IMR-90 (cell line): ENCODE measurements around the gene RPL26. TPM values are rescaled to one million over a fixed set of nuclear protein-coding genes. Genes with fewer than 3 reads are reported as not detected.

Source experiments
- ATAC-seq: fragments of 200-7000 bp; cut with Tn5 transposase; 2 replicates; pipeline ENCODE4 v1.9.1; 2020; ENCODE audit warnings: low read depth, mild to moderate bottlenecking, moderate library complexity
- BruUV-seq: library from RNA; stranded (reverse); fragments of 400-500 nt; replicated peaks from 2 replicates; lab custom pipeline; 2021; lab: Mats Ljungman, UMichigan
- CTCF ChIA-PET: fragments of 300-600 bp; formaldehyde crosslinking; extraction: SDS; loops from one replicate; lab custom pipeline; 2021; ENCODE audit warnings: antibody characterized with exemption; lab: Yijun Ruan, JAX
- POLR2A ChIA-PET: fragments of 300-600 bp; sonication (Branson Sonifier 250); formaldehyde crosslinking; loops from one replicate; lab custom pipeline; 2022; ENCODE audit warnings: antibody characterized with exemption; ENCODE audit not compliant: unreplicated experiment; lab: Charles Lee
- DNase-seq: peaks from one replicate; pipeline ENCODE4 v3.0.0; 2013
- H2AFZ ChIP-seq: replicated peaks from 2 replicates; pipeline ENCODE3; 2013; ENCODE audit warnings: low read length, mild to moderate bottlenecking; ENCODE audit not compliant: poor library complexity
- H2AK5ac ChIP-seq: 2 replicates; pipeline ENCODE4 v1.6.1; 2013; ENCODE audit warnings: low read depth, low read length, inconsistent platforms
- H2AK9ac ChIP-seq: replicated peaks from 2 replicates; pipeline ENCODE3; 2013; ENCODE audit warnings: mild to moderate bottlenecking, low read depth, low read length, moderate library complexity; ENCODE audit not compliant: poor library complexity
- H2BK120ac ChIP-seq: 2 replicates; pipeline ENCODE4 v1.6.1; 2013; ENCODE audit warnings: low read depth, low read length, inconsistent platforms
- H2BK15ac ChIP-seq: 3 replicates; pipeline ENCODE4 v1.6.1; 2013; ENCODE audit warnings: low read depth, low read length, inconsistent platforms
- H2BK20ac ChIP-seq: 2 replicates; pipeline ENCODE4 v1.6.1; 2013; ENCODE audit warnings: low read depth, mild to moderate bottlenecking, inconsistent platforms, low read length, moderate library complexity
- H2BK5ac ChIP-seq: 2 replicates; pipeline ENCODE4 v1.6.1; 2013; ENCODE audit warnings: mild to moderate bottlenecking, low read depth, low read length, inconsistent platforms; ENCODE audit not compliant: poor library complexity, severe bottlenecking
- H3K14ac ChIP-seq: replicated peaks from 2 replicates; pipeline ENCODE4 v1.6.1; 2013; ENCODE audit warnings: low read depth, low read length, inconsistent platforms
- H3K18ac ChIP-seq: 2 replicates; pipeline ENCODE4 v1.6.1; 2013; ENCODE audit warnings: low read depth, low read length, control low read depth
- H3K23ac ChIP-seq: 2 replicates; pipeline ENCODE4 v1.6.1; 2013; ENCODE audit warnings: low read depth, low read length, inconsistent platforms
- H3K27ac ChIP-seq: 2 replicates; pipeline ENCODE4 v1.5.1; 2013; ENCODE audit warnings: mild to moderate bottlenecking, control low read depth, low read length; ENCODE audit not compliant: insufficient read depth
- H3K27me3 ChIP-seq: 2 replicates; pipeline ENCODE4 v1.6.1; 2013; ENCODE audit warnings: low read length; ENCODE audit not compliant: control insufficient read depth, insufficient read depth
- H3K36me3 ChIP-seq: 2 replicates; pipeline ENCODE4 v1.6.1; 2013; ENCODE audit warnings: low read length, mixed read lengths; ENCODE audit not compliant: control insufficient read depth, insufficient read depth
- H3K4ac ChIP-seq: 2 replicates; pipeline ENCODE4 v1.6.1; 2013; ENCODE audit warnings: low read depth, low read length, inconsistent platforms
- H3K4me1 ChIP-seq: 2 replicates; pipeline ENCODE4 v1.6.1; 2013; ENCODE audit warnings: low read length, mixed read lengths; ENCODE audit not compliant: control insufficient read depth, insufficient read depth
- H3K4me2 ChIP-seq: 2 replicates; pipeline ENCODE4 v1.6.1; 2013; ENCODE audit warnings: low read depth, mild to moderate bottlenecking, control low read depth, low read length, moderate library complexity
- H3K4me3 ChIP-seq: 2 replicates; pipeline ENCODE4 v1.5.1; 2013; ENCODE audit warnings: low read depth, mild to moderate bottlenecking, control low read depth, low read length, moderate library complexity; ENCODE audit not compliant: insufficient read depth
- H3K56ac ChIP-seq: 2 replicates; pipeline ENCODE4 v1.6.1; 2013; ENCODE audit warnings: low read length, inconsistent platforms; ENCODE audit not compliant: insufficient read depth; ENCODE audit errors: extremely low read depth
- H3K79me1 ChIP-seq, 2 experiments: 2 replicates each; pipeline ENCODE4 v1.6.1; 2013; ENCODE audit warnings: low read length in 2 of 2, inconsistent platforms in 1 of 2, low read depth in 1 of 2
- H3K9ac ChIP-seq: 2 replicates; pipeline ENCODE4 v1.6.1; 2013; ENCODE audit warnings: low read depth, low read length, control low read depth
- H3K9me1 ChIP-seq: 2 replicates; pipeline ENCODE4 v1.6.1; 2013; ENCODE audit warnings: low read length, inconsistent platforms; ENCODE audit not compliant: insufficient read depth
- H3K9me3 ChIP-seq: 2 replicates; pipeline ENCODE4 v1.6.1; 2013; ENCODE audit warnings: low read length; ENCODE audit not compliant: control insufficient read depth, insufficient read depth
- H4K20me1 ChIP-seq: 2 replicates; pipeline ENCODE4 v1.6.1; 2013; ENCODE audit warnings: low read length, inconsistent platforms; ENCODE audit not compliant: insufficient read depth
- H4K5ac ChIP-seq: 2 replicates; pipeline ENCODE4 v1.6.1; 2013; ENCODE audit warnings: mild to moderate bottlenecking, low read depth, low read length, control low read depth
- H4K8ac ChIP-seq, 2 experiments: 2 replicates each; pipeline ENCODE4 v1.6.1; 2013; ENCODE audit warnings: low read depth in 2 of 2, low read length in 2 of 2, control low read depth in 1 of 2, inconsistent platforms in 1 of 2
- H4K91ac ChIP-seq: 2 replicates; pipeline ENCODE4 v1.6.1; 2013; ENCODE audit warnings: low read depth, low read length, inconsistent platforms; ENCODE audit not compliant: insufficient read depth
- RAD21 ChIP-seq: IDR thresholded peaks from 2 replicates; pipeline ENCODE4 v1.6.1; 2012; ENCODE audit warnings: low read length, improper control_type of control experiment
- RFX5 ChIP-seq: IDR thresholded peaks from 2 replicates; pipeline ENCODE4 v1.8.0; 2012; ENCODE audit warnings: low read depth, mild to moderate bottlenecking, low read length, moderate library complexity
- WGBS, 2 experiments: methylation state at CpG; one replicate each; pipeline versions ENCODE4 v1.1.5 to v1.1.7; 2013; ENCODE audit warnings: missing lambda C conversion rate in 2 of 2; ENCODE audit not compliant: insufficient read length in 1 of 2; ENCODE audit errors: extremely low coverage in 2 of 2; 5-methylcytosine and 5-hydroxymethylcytosine counted together
- dilution Hi-C: fragments of 300-500 bp; cut with HindIII; formaldehyde crosslinking; loops from one replicate; pipeline ENCODE4 v1.14.3; 2018; ENCODE audit warnings: low sequenced_read_pairs; ENCODE audit not compliant: unreplicated experiment
- in situ Hi-C: fragments of 300-500 bp; cut with MboI; formaldehyde crosslinking; loops from 3 replicates; pipeline ENCODE4 v1.14.3; 2019; ENCODE audit warnings: low sequenced_read_pairs, inconsistent platforms, mixed read lengths
- intact Hi-C: fragments of 100-400 bp; cut with micrococcal nuclease; formaldehyde crosslinking; loops from 2 replicates; pipeline ENCODE4 v1.10.0; 2022
- polyA plus RNA-seq, 3 experiments: library from polyadenylated mRNA; depleted of rRNA; stranded (reverse); fragments of >200 nt; gene quantifications; 2 replicates each; pipeline ENCODE4 v1.2.3, GENCODE V29; 2012; ENCODE audit warnings: low replicate concordance in 1 of 3
- total RNA-seq: library from RNA; depleted of rRNA; stranded (reverse); fragments of >200 nt; gene quantifications from 2 replicates; pipeline ENCODE4 v1.2.3, GENCODE V29; 2012
- TF ChIP-seq, protein P1 (sequence below): conservative IDR thresholded peaks from 2 replicates; pipeline ENCODE4 v1.5.1; 2012; ENCODE audit warnings: mild to moderate bottlenecking, low read depth, low read length, improper control_type of control experiment

The RPL26 gene
- total and polyA plus RNA-seq, 2 of the 4 experiments (the other 2 are of a cell fraction): 4,763 to 5,013 TPM

DNA sequence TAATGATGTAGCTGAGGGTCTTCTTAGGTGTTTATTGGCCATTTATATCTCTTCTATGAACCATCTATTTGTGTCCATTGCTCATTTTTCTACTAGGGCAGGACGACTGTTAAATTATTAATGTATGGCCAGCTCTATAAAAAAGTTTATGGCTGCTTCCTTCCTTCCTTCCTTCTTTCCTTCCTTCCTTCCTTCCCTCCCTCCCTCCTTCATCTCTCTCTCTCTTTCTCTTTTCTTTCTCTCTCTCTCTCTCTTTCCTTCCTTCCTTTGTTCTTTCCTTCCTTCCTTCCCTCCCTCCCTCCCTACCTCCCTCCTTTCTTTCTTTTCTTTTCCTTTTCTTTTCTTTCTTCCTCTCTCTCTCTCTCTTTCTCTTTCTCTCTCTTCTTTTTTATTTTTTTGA lies 35.5 kb upstream of the RPL26 start:
- H4K20me1 ChIP-seq: no peaks in the 10 kb centered on the region
- no peak overlapping the region for H2AFZ ChIP-seq
- no peak overlapping the region for H3K27ac ChIP-seq
- H3K4me3 ChIP-seq: no peak overlapping the region
- TF ChIP-seq, protein P1, sequence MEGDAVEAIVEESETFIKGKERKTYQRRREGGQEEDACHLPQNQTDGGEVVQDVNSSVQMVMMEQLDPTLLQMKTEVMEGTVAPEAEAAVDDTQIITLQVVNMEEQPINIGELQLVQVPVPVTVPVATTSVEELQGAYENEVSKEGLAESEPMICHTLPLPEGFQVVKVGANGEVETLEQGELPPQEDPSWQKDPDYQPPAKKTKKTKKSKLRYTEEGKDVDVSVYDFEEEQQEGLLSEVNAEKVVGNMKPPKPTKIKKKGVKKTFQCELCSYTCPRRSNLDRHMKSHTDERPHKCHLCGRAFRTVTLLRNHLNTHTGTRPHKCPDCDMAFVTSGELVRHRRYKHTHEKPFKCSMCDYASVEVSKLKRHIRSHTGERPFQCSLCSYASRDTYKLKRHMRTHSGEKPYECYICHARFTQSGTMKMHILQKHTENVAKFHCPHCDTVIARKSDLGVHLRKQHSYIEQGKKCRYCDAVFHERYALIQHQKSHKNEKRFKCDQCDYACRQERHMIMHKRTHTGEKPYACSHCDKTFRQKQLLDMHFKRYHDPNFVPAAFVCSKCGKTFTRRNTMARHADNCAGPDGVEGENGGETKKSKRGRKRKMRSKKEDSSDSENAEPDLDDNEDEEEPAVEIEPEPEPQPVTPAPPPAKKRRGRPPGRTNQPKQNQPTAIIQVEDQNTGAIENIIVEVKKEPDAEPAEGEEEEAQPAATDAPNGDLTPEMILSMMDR: no peak
- TF ChIP-seq RAD21 (no peak), RFX5 (no peak)
- H2BK20ac ChIP-seq: no peak overlapping the region
- no peak overlapping the region for H3K18ac ChIP-seq
- no peak overlapping the region for H3K4ac ChIP-seq
- peaks cover 13% of the 10 kb centered on the region for H3K27me3 ChIP-seq
- H3K9me3 ChIP-seq: 0 out of 2 replicates have a peak, but pooled peaks cover 2% of the 10 kb centered on the region
- DNase-seq: no peak
- H3K4me2 ChIP-seq: no peak overlapping the region
- H2AK5ac ChIP-seq: no peak overlapping the region
- no CpG with 5 or more reads among the region's 1 CpG for WGBS, 2 experiments
- H4K91ac ChIP-seq: no peak overlapping the region
- H3K79me1 ChIP-seq: no peaks in the 10 kb centered on the region
- H3K56ac ChIP-seq: no peak overlapping the region
- H3K9me1 ChIP-seq: peaks cover 3% of the 10 kb centered on the region; the same call in 1 of the 2 replicates
- no peak overlapping the region for H3K23ac ChIP-seq
- no peak overlapping the region for H4K5ac ChIP-seq
- no peak for ATAC-seq
- dilution Hi-C loops (no loop called here), intact Hi-C loops (no loop called here), in situ Hi-C loops (loop anchor here (10.0 kb wide), 2 partner anchors 336 to 366 kb away; partner anchors contain the start of gene SPDYE4)
- H3K36me3 ChIP-seq: no peaks in the 10 kb centered on the region
- no peak overlapping the region for H2BK15ac ChIP-seq
- H3K9ac ChIP-seq: no peak overlapping the region
- H2AK9ac ChIP-seq: no peak overlapping the region
- ChIA-PET POLR2A (no interaction called here), CTCF (interaction anchor here (1.1 kb wide), 1 partner anchor 9 kb away, joined by 4 read pairs; no protein-coding TSS in a partner anchor)
- H2BK120ac ChIP-seq: no peak overlapping the region
- no peak overlapping the region for H4K8ac ChIP-seq
- BruUV-seq: no TSS peak
- no peak overlapping the region for H3K14ac ChIP-seq
- peaks cover 2% of the 10 kb centered on the region; the same call in 1 of the 2 replicates for H3K4me1 ChIP-seq
- no peak overlapping the region for H2BK5ac ChIP-seq
